ENCODE results near the gene AHNAK.
"Not testable (repeated sequence)": the region's sequence is repeated elsewhere in the genome, so short reads cannot be mapped to it uniquely, and the experiment has no call there.

Gene AHNAK

GRCh38 chr11:62571493-62571892 is 24.9 kb upstream of the AHNAK start:
- DNase-seq (ENCODE audit: low read depth): not testable (repeated sequence)

- not testable (repeated sequence) for DNase-seq (ENCODE audit: low read depth)
Measured at GRCh38 chr11:62570903-62571302, 24.3 kb upstream of the AHNAK start.

GRCh38 chr11:62569611-62570010 is 23.0 kb upstream of the AHNAK start:
- DNase-seq (ENCODE audit: low read depth): no peak

GRCh38 chr11:62567018-62567633 is 20.5 kb upstream of the AHNAK start:
- no peak for DNase-seq (ENCODE audit: low read depth)

GRCh38 chr11:62566247-62566646 is 19.6 kb upstream of the AHNAK start:
- DNase-seq (ENCODE audit: low read depth): no peak

- DNase-seq (ENCODE audit: low read depth): no peak
Measured at GRCh38 chr11:62565100-62565802, 18.6 kb upstream of the AHNAK start.

GRCh38 chr11:62561677-62562230 is 15.1 kb upstream of the AHNAK start:
- not testable (repeated sequence) for DNase-seq (ENCODE audit: low read depth)

- DNase-seq (ENCODE audit: low read depth): peak; percentile 78
Measured at GRCh38 chr11:62560566-62561103, 14.0 kb upstream of the AHNAK start.

GRCh38 chr11:62559626-62560025 is 13.0 kb upstream of the AHNAK start:
- not testable (repeated sequence) for DNase-seq (ENCODE audit: low read depth)

- no peak for DNase-seq (ENCODE audit: low read depth)
Measured at GRCh38 chr11:62559204-62559603, 12.6 kb upstream of the AHNAK start.

- DNase-seq (ENCODE audit: low read depth): no peak
Measured at GRCh38 chr11:62558669-62559068, 12.1 kb upstream of the AHNAK start.

GRCh38 chr11:62556875-62557631 is 10.4 kb upstream of the AHNAK start:
- no peak for DNase-seq (ENCODE audit: low read depth)

- DNase-seq (ENCODE audit: low read depth): peak; percentile 52
Measured at GRCh38 chr11:62556108-62556874, 9.7 kb upstream of the AHNAK start.

GRCh38 chr11:62555464-62556107 is 9.0 kb upstream of the AHNAK start:
- DNase-seq (ENCODE audit: low read depth): no peak

- no peak for DNase-seq (ENCODE audit: low read depth)
Measured at GRCh38 chr11:62554387-62555167, 8.0 kb upstream of the AHNAK start.

GRCh38 chr11:62553839-62554361 is 7.3 kb upstream of the AHNAK start:
- no peak for DNase-seq (ENCODE audit: low read depth)

- DNase-seq (ENCODE audit: low read depth): no peak
Measured at GRCh38 chr11:62553080-62553838, 6.7 kb upstream of the AHNAK start.

GRCh38 chr11:62552485-62553079 is 6.0 kb upstream of the AHNAK start:
- no peak for DNase-seq (ENCODE audit: low read depth)

- not testable (repeated sequence) for DNase-seq (ENCODE audit: low read depth)
Measured at GRCh38 chr11:62550478-62550877, 3.9 kb upstream of the AHNAK start.
